GM19023 (cell line): ENCODE data around the gene RANBP3L.

ENCODE experiments used
- ATAC-seq: cut with Tn5 transposase; IDR thresholded peaks from one replicate; pipeline ENCODE4 v1.9.1; 2021; ENCODE audit warnings: mild to moderate bottlenecking, moderate library complexity; ENCODE audit not compliant: unreplicated experiment

The RANBP3L gene

GRCh38 chr5:36246036-36246800, 55.5 kb downstream of the RANBP3L start:
- no peak for ATAC-seq

GRCh38 chr5:36244076-36244475, 57.6 kb downstream of the RANBP3L start:
- ATAC-seq: no peak

GRCh38 chr5:36243653-36244052, 58.0 kb downstream of the RANBP3L start:
- no peak for ATAC-seq

GRCh38 chr5:36242534-36243485, 58.9 kb downstream of the RANBP3L start:
- ATAC-seq: no peak

- ATAC-seq: peak; percentile 91
These were observed 59.8 kb downstream of the RANBP3L start, which contains the start of gene NADK2 for GRCh38 chr5:36241631-36242533. Gene NADK2 (minus strand): TSS chr5:36241925. CDS start chr5:36241798, 127 bp downstream.

- ATAC-seq: peak; percentile 32
These were observed 60.7 kb downstream of the RANBP3L start for GRCh38 chr5:36240779-36241630.

- ATAC-seq: no peak
These were observed 62.1 kb downstream of the RANBP3L start for GRCh38 chr5:36239370-36240293.

GRCh38 chr5:36238502-36239295, 63.0 kb downstream of the RANBP3L start:
- no peak for ATAC-seq

- no peak for ATAC-seq
These were observed 64.0 kb downstream of the RANBP3L start for GRCh38 chr5:36237751-36238150.

- ATAC-seq: no peak
These were observed 64.9 kb downstream of the RANBP3L start for GRCh38 chr5:36236801-36237200.

GRCh38 chr5:36232533-36232932, 69.2 kb downstream of the RANBP3L start:
- ATAC-seq: no peak

GRCh38 chr5:36230151-36230790, 71.4 kb downstream of the RANBP3L start:
- no peak for ATAC-seq

GRCh38 chr5:36228505-36228904, 73.2 kb downstream of the RANBP3L start:
- no peak for ATAC-seq

GRCh38 chr5:36227046-36227445, 74.7 kb downstream of the RANBP3L start:
- ATAC-seq: no peak

GRCh38 chr5:36222620-36223019, 79.1 kb downstream of the RANBP3L start:
- ATAC-seq: no peak

- no peak for ATAC-seq
These were observed 83.7 kb downstream of the RANBP3L start for GRCh38 chr5:36217988-36218387.

- ATAC-seq: no peak
These were observed 84.1 kb downstream of the RANBP3L start for GRCh38 chr5:36217567-36217966.
